Activated CD8-positive, alpha-beta memory T cell treated with anti-CD3 and anti-CD28 coated beads, Interleukin-2, amount 50 U/mL, for 1 hour (primary cell): ENCODE measurements around the gene SPHKAP.
"Not testable (repeated sequence)": the region's sequence is repeated elsewhere in the genome, so short reads cannot be mapped to it uniquely, and the experiment has no call there.

Experiments
- DNase-seq: peaks from one replicate; pipeline ENCODE4 v3.0.0-alpha.2; 2020; ENCODE audit errors: extremely low read depth

Gene SPHKAP, protein sequence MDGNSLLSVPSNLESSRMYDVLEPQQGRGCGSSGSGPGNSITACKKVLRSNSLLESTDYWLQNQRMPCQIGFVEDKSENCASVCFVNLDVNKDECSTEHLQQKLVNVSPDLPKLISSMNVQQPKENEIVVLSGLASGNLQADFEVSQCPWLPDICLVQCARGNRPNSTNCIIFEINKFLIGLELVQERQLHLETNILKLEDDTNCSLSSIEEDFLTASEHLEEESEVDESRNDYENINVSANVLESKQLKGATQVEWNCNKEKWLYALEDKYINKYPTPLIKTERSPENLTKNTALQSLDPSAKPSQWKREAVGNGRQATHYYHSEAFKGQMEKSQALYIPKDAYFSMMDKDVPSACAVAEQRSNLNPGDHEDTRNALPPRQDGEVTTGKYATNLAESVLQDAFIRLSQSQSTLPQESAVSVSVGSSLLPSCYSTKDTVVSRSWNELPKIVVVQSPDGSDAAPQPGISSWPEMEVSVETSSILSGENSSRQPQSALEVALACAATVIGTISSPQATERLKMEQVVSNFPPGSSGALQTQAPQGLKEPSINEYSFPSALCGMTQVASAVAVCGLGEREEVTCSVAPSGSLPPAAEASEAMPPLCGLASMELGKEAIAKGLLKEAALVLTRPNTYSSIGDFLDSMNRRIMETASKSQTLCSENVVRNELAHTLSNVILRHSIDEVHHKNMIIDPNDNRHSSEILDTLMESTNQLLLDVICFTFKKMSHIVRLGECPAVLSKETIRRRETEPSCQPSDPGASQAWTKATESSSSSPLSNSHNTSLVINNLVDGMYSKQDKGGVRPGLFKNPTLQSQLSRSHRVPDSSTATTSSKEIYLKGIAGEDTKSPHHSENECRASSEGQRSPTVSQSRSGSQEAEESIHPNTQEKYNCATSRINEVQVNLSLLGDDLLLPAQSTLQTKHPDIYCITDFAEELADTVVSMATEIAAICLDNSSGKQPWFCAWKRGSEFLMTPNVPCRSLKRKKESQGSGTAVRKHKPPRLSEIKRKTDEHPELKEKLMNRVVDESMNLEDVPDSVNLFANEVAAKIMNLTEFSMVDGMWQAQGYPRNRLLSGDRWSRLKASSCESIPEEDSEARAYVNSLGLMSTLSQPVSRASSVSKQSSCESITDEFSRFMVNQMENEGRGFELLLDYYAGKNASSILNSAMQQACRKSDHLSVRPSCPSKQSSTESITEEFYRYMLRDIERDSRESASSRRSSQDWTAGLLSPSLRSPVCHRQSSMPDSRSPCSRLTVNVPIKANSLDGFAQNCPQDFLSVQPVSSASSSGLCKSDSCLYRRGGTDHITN (N-terminal part only)

DNA sequence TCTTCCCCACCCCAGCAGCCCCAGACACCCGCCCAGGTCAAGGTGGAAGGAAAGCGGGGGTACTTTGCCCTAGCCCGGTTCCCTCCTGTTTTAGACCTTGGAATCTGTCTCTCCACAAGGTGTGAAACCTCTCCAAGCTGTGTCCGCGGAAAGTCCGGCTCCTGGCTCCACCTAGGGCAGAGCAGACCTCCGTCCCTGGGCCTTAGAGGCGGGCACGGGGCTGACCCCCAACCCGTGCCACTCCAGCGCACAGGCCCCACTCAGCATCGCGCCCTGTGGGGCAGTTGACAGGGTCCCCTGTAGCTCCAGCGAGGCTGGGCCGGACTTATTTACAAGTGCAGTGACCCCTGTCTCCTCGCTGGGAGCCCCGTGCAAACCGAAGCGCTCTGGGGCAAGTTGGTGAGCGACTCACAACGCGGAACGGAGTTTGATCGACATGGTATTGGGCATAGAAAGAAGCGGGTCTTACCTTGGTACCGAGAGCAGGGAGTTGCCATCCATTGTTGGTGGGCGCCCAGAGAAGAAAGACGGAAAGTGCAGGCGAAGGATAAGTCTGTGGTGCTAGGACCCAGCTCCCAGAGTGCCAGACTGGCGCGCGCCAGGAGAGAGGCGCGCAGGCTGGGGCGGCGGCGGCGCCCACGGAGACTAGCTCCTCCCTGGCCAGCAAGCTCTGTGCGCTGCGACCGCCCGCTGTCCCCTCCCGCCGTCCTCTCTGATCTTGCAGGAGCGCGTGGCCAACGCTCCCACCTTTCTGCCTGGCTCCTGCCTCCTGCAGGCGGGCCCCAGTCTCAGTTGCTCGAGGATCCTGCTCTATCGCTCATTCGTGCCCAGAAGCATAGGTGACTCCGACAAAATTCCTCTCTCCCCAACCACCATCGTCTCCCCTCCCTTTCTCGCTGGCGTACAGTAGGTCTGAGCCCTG, at the start of gene SPHKAP:
Gene SPHKAP (minus strand): TSS at position 590 of the 922 bp plus-strand sequence. CDS start 89 bp downstream, at position 501.
- no peak for DNase-seq

DNA sequence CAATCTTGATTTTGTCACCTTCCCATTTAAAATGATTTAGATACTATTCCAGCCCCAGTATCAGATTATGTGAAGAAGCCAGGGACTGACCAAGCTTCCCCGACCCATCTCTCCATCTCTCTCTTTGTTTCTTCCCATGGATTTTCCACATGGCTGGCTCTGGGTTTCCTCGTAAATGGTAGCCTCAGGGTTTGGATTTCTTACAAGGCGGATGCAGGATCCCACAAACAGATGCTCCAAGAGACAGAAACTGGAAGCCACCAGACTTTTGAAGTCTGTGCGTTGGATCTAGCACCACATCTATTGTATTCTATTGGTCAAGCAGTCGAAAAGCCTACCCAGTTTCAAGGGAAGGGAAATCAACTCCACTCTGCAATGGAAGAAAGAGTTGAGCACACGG, 46.0 kb upstream of the SPHKAP start:
- no peak for DNase-seq

DNA sequence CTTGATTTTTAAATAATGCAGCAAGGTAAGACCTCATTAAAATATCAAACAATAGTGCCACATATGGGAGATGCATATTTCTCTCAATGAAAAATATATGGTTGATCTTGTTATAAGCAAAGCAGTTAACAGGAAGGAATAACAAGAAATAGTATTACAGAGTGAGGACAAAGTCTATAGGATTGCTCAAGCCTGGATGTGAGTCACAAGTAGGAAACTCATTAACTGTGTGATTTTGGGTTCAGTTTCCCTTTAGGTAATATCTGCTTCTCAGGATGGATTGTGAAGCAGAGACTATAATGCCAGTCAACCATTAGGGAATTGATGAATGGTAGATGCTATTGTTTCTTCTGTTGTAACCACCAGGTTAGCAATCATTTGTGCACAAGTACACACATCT, 42.9 kb upstream of the SPHKAP start:
- no peak for DNase-seq

DNA sequence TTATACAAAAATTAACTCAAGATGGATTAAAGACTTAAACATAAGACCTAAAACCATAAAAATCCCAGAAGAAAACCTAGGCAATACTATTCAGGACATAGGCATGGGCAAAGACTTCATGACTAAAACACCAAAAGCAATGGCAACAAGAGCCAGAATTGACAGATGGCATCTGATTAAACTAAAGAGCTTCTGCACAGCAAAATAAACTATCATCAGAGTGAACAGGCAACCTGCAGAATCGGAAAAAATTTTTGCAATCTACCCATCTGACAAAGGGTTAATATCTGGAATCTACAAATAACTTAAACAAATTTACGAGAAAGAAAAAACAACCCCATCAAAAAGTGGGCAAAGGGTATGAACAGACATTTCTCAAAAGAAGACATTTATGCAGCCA, 37.1 kb upstream of the SPHKAP start:
- DNase-seq, result not testable (repeated sequence)

DNA sequence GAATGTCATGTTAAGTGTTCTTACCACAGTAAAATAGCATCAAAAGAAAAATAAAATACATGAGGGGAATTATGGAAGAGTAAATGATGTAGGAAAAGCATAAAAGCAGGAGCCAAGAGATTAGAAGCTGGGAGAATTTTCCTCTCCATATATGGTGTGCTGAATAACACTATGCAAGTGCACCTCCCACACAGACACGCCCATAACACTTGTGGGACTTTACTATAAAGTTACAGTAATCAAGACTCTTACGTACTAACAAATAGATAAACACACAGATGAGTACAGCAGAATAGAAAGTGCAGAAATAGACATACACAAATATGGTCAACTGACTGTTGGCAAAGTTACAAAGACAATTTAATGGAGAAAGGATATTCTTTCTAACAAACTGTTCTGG, 16.0 kb upstream of the SPHKAP start:
- DNase-seq, result no peak

DNA sequence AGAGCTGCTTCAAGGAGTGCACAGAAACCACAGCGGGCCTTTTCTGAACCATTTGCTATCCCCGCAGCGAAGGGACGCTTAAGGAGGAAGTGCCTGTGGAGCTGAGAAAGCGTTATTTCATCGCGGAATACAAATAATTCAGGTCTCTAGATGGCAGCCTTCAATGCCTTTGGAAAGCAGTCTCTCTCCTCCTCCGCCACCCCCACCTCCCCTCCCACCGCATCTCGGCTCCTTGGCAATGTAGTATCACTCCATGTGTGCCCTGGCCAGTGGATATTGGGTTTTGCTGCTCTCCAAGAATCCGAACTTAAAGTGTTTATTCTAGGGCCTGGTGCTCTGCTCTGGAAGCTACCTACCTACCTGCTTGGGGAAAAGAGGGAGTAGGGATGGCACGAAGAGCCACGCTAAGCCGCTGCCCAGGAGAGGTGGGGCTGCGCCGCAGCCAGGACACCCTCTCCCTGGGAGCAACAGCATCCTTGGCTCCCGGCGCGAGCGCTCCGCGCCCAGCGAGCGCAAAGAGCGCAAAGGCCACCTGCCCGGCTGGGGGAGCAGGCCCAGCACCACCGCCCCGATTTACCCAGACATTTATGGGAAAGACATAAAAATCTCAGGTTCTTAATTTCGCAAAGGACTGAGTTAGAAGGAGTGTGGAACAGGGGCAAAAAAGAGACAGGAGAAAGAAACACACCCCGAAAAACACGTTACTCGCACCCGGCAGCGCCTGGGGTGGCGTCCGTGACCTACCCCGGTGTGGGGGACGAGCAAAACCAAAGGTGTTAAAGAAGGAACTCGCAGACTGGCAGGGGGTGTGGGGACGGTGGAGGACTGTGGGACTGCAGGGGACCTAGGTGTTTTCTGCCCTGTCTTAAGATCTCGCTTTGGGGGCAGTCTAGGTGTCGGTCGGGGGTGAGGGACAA, 1.0 kb downstream of the SPHKAP start:
- no peak for DNase-seq

DNA sequence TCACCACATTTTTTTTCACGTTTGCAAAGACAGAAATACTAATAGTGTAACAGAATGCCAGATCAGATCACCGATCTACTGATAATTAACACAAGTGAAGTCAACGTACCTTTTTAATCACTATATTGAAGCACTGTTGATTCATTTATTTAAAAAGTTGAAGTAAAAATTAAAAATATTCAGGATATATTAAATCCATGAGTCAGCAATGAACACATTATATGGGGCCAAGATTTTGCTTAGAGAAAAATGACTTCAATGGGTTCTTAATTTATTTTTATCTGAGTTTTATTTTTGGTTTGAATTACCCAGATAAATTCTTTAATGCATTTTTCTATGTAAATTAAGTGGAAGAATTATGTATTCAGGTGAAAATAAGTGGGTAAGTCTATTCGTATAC, 14.2 kb downstream of the SPHKAP start:
- DNase-seq, result no peak

DNA sequence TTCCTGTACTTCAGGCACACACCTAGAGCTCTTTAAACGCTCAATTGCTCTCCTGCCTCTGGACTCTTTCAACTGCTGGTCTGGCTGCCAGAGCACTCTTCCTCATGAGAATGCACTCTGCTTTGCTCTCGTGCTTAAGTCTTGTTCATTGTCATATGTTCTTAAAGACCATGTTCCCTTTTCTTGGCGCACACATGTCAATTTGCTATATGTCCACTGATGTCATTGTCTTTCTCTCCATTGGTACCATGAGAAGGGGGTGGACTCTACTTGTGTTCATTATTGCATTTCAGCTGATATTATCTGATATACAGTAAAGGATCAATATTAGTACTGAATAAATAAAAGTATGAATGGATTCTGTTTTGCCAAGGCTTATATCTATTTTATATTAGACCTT, 16.8 kb downstream of the SPHKAP start:
- no peak for DNase-seq

DNA sequence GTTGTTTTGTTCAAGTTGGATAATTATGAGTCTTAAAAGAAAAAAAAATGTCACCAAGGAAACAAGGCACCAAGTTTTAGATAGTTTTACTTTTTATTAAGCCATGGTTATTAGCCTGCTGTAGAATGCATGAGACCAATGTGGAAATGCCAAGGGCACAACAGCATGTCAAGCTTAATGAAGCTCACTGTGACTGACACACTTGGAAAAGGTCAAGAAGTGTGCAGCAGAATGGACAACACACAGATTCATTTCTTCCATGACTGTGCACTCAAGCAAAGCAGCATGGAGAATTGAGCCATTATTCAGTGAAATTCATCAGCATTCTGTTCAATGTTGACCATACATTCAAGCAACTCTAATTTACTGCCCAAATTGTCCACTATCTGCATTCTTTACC, 23.6 kb downstream of the SPHKAP start:
- no peak for DNase-seq

DNA sequence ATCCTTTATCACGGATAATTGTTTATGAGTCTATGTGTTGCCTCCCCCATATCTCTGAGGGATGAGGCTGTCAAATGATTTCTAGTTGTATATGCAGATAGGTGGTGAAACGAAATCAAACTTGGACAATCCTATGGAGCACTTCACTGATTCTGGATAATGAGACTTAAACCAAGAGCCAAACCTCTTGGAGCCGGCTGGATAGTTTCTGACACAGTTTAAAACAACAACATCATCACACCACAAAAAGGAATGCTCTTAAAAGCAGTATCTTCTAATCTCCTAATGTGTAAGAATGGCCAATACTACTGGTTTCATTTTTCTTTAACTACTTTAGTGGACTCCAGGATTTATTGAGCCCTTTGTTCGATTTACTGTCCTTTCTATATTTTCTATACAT, 36.5 kb downstream of the SPHKAP start:
- DNase-seq, result no peak

DNA sequence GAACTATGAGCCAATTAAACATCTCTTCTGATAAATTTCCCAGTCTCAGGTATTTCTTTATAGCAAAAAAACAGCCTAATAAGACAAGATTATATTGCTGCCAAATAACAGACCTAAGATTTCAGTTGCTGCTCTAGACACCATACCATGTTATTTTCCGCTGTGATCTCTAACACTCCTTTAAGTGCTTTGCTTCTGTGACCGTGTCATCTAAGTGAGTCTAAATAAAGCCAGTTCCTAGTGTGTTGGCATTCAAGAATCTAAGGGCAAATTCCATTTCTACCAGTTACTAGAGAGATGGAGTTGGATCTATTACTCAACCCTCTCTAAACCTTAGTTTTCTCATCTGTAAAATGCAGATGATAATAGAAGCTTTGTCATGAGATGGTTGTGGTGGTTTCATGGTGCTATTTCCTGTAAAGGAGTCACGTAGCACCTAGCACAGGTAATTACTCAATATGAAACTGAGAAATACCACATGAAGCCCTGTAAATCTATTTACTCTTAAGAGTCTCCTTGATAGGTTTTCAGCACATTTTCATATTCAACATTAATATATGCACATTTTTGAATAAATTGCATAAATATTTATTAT, 40.5 kb downstream of the SPHKAP start:
- no peak for DNase-seq

DNA sequence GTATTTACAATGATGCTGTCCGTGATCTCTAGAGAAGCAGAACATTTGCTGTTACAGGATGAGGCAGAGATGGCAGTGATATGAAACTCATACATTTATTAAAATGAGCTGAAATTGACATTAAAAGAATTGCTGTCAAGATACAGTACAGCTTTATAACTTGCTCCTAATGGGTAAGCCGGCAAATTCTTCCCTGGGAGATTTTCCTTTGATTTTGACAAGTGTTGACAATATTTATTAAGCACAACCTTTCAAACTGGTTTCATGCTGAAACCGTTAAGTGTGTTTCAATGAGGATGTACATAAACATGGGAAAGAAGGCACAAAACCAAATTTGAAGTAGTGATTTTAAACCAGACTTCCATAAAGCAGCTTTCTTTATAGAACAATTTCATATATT, 45.5 kb downstream of the SPHKAP start:
- DNase-seq, result no peak

DNA sequence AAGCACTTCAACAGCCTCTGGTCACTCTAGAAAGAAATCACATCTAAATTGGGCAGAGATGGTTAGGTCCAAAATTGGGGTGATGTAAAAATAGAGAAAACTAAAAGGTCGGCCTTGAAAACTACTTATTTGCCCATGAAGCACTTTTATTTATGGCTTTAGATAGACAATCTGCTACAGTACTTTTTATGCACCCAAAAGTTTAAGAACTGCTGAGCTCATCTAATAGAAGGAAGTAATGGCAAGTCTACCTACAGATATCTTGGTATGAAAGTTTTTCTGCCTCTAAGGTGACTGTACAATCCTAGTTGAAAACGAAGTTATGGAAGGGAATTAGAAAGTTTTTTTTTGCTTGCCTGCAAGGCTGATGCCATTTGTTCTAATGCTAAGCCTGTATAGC, 46.2 kb downstream of the SPHKAP start:
- DNase-seq, result no peak

DNA sequence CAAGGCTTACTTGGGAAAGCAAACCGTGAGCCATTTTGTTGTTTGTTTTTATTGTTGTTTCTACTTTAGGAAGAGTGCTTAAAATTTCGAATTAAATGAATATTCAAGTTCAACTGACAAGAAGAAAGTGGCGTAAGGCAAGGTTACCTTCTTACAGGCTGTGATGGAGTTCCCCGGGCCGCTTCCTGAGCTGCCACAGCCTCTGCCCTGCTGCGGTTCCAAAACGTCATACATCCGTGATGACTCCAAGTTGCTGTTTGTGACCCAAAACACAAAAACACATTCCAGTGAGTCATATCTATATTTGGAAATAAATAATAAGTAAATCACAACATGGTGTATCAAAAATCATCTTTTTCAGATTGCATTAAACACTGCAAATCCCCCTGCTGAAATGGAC, 49.7 kb downstream of the SPHKAP start:
- DNase-seq, result no peak

DNA sequence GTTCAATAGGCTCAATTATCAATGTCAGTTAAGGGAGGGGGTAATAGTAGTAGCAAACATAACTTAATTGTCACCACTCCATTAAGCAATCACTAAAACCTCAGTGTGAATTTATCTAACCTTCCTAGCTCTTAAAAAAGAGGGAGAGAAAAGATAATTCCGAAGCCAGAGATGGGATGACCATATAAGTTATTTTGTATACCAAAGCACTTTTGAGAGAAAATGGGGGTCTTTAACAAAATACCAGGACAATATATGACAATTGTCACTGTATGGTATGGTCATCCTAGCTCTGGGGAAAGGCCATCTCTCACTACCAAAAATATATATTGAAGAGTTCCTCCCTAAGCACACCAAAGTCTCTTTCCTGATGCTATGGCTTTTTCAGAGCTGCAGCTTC, 55.1 kb downstream of the SPHKAP start:
- no peak for DNase-seq

DNA sequence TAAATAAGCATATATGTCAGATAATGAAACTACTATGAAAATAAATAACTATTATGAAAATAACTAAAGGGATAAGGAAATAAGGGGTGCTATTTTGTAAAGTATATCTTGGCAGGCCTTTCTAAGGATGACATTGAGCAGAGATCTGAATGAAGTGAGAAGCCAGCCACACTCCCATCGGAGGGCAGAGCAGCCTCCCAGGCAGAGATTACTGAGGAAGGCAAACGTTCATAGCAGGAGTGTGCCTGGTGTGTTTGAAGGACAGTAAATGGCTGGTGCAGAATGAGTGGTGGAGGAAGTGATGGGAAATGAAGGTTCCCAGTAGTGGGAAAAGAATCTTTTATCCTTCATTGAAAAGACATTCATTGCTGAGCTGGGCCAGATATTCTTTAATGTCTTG, 62.5 kb downstream of the SPHKAP start:
- no peak for DNase-seq

DNA sequence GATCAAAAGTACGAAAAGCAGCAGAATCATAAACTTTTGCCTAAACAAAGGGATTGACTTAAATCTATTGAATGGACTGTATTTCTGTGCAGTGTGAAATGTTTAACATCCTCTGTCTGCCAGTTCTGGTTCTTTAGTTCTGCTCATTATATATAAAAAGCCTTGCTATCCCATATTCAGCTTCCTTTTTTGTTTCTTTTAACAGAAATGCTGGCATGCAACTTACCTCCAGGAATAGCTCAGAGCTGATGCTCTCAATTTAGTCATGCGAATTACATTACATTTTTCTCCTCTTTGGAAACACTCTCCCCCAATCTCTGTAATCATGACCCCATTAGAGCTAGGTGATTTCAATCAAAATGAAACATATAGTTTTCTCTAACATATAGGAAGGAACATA, 73.6 kb downstream of the SPHKAP start:
- no peak for DNase-seq

DNA sequence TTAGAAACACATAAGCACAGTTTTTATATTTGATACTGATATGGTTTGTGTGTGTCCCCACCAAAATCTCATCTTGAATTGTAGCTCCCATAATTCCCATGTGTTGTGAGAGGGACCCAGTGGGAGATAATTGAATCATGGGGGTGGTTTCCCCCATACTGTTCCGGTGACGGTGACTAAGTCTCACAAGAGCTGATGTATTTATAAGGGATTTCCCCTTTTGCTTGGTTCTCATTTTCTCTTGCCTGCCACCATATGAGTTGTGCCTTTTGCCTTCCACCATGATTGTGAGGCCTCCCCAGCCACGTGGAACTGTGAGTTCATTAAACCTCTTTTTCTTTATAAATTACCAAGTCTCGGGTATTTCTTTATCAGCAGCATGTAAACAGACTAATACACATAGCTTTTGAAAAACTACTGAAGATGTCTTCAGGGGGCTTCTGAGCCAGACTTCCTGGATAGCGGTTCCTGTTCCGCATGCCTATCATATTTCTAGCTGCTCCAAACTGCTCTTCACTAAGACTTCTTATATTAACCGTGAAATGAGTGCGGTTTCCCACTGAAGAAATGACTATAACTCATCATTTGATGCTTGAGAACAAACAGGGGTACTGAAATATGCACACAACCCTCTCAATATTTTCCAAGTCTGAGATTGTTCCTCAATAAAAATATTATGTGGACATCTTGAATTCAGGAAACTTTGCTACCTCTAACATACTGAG, 75.8 kb downstream of the SPHKAP start:
- no peak for DNase-seq

DNA sequence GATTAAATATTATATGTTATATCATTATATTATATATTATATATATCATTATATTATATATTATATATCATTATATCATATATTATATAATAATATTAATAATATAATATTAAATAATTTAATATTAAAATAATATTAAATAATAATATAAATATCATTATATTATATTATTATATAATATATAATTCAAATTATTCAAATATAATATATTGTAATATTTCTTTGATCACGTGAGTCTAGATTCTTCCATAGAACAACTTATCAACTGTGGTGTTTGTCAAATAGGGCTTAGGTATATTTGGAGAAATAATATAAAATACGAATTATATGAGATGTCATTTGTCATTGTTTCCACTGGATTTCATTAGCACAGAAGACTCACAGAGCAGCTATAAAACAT, 77.3 kb downstream of the SPHKAP start:
- no peak for DNase-seq
